SU-DHL-6 (cell line): ENCODE data around the gene PRR33.

Experiments used
- EZH2phosphoT487 ChIP-seq: fragments of 200-600 bp; sonication (generic), shearing (Covaris generic); conservative IDR thresholded peaks from 2 replicates; pipeline ENCODE4 v1.6.1; 2018; ENCODE audit warnings: mild to moderate bottlenecking, antibody characterized with exemption, low read length, moderate library complexity, mixed read lengths
- TF ChIP-seq, protein P1 (sequence below): fragments of 200-600 bp; sonication (generic); IDR thresholded peaks from one replicate; pipeline ENCODE4 v1.5.1; 2017; ENCODE audit warnings: antibody characterized with exemption, mild to moderate bottlenecking, low read length, moderate library complexity; ENCODE audit not compliant: insufficient read depth, poor library complexity, severe bottlenecking

DNA sequence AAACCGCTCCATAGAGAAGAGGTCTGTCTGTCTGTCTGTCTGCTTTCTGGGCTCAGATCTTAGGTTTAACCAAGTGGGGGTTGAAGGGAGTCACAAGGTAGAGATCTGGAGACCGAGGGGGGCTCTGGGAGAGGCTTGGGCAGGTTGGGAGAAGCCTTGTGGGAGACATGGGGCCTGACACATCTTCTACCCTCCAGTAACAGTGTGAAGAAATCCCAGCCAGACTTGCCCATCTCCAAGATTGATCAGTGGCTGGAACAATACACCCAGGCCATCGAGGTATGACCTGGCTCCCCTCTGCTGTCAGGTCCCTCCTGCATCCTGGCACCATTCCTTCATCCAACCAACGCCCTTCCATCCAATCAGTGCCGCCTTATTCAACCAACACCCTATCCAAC lies 7.4 kb downstream of the PRR33 start:
- TF ChIP-seq, protein P1, sequence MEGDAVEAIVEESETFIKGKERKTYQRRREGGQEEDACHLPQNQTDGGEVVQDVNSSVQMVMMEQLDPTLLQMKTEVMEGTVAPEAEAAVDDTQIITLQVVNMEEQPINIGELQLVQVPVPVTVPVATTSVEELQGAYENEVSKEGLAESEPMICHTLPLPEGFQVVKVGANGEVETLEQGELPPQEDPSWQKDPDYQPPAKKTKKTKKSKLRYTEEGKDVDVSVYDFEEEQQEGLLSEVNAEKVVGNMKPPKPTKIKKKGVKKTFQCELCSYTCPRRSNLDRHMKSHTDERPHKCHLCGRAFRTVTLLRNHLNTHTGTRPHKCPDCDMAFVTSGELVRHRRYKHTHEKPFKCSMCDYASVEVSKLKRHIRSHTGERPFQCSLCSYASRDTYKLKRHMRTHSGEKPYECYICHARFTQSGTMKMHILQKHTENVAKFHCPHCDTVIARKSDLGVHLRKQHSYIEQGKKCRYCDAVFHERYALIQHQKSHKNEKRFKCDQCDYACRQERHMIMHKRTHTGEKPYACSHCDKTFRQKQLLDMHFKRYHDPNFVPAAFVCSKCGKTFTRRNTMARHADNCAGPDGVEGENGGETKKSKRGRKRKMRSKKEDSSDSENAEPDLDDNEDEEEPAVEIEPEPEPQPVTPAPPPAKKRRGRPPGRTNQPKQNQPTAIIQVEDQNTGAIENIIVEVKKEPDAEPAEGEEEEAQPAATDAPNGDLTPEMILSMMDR, result no peak
- no peak for TF ChIP-seq EZH2phosphoT487
